Suprapubic skin (tissue), 4 donors: Measurements from ENCODE around the gene DOCK6. TPM values are rescaled to one million over a fixed set of nuclear protein-coding genes. Genes with fewer than 3 reads are reported as not detected.

ENCODE experiments used
- DNase-seq, 2 donors: peaks; one replicate each; pipeline ENCODE4 v3.0.0-alpha.2; 2019; ENCODE audit warnings: low spot score in 2 of 2
- H3K27ac ChIP-seq: fragments of 200-600 bp; sonication (generic); one replicate; pipeline ENCODE4 v1.5.1; 2019
- H3K27me3 ChIP-seq: fragments of 200-600 bp; sonication (generic); one replicate; pipeline ENCODE4 v1.5.1; 2019
- H3K36me3 ChIP-seq: fragments of 200-600 bp; sonication (generic); one replicate; pipeline ENCODE4 v1.5.1; 2019
- H3K4me1 ChIP-seq: fragments of 200-600 bp; sonication (generic); one replicate; pipeline ENCODE4 v1.5.1; 2019
- H3K4me3 ChIP-seq: fragments of 200-600 bp; sonication (generic); one replicate; pipeline ENCODE4 v1.5.1; 2019; ENCODE audit warnings: mild to moderate bottlenecking
- H3K9me3 ChIP-seq: fragments of 200-600 bp; sonication (generic); one replicate; pipeline ENCODE4 v1.5.1; 2019
- CTCF ChIP-seq, 2 donors: fragments of 200-600 bp in 1 of 2; fragments of 450-650 bp in 1 of 2; sonication (generic) in 1 of 2; IDR thresholded peaks; one replicate each; pipeline ENCODE4 v1.5.1; 2016 to 2019; ENCODE audit warnings: antibody characterized with exemption in 2 of 2, mild to moderate bottlenecking in 1 of 2, moderate library complexity in 1 of 2
- EP300 ChIP-seq: sonication (generic); formaldehyde crosslinking; IDR thresholded peaks from one replicate; pipeline ENCODE4 v1.6.1; 2017; ENCODE audit warnings: antibody characterized with exemption
- POLR2A ChIP-seq, 2 donors: fragments of 450-650 bp; IDR thresholded peaks; one replicate each; pipeline ENCODE4 v1.6.1; 2017; ENCODE audit warnings: antibody characterized with exemption in 2 of 2, mild to moderate bottlenecking in 2 of 2, moderate library complexity in 2 of 2
- POLR2AphosphoS5 ChIP-seq, 3 donors: sonication (generic); formaldehyde crosslinking; IDR thresholded peaks; one replicate each; pipeline ENCODE4 v1.6.1; 2017; ENCODE audit warnings: antibody characterized with exemption in 3 of 3
- WGBS: methylation state at CpG from one replicate; pipeline ENCODE4 v1.1.5; 2018; 5-methylcytosine and 5-hydroxymethylcytosine counted together
- total RNA-seq, 4 donors: library from RNA; depleted of rRNA; stranded (reverse); fragments of >200 nt; gene quantifications; one replicate each; pipeline ENCODE4 v1.1.0, GENCODE V29; 2016

The DOCK6 gene
- total RNA-seq, 4 donors from 2014 or later, result 69.7 to 188 (median 98.3) TPM

GRCh38 chr19:11196406-11197287 is 65.7 kb downstream of the DOCK6 start:
- Histone ChIP-seq H3K4me3 (peak overlapping the region; percentile 79), H3K27me3 (no peaks in the 10 kb centered on the region), H3K36me3 (peaks cover 33% of the 10 kb centered on the region), H3K4me1 (peaks cover 61% of the 10 kb centered on the region), H3K9me3 (no peaks in the 10 kb centered on the region), H3K27ac (peak overlapping the region; percentile 83)
- no peak for DNase-seq
- 25% methylated on average over 26 of the region's 47 CpGs for WGBS
- TF ChIP-seq POLR2AphosphoS5 (IDR thresholded peaks at IDR 0.05), result peak in 1 of 3 donors; percentile 8
- no peak for TF ChIP-seq EP300
- TF ChIP-seq CTCF (IDR thresholded peaks at IDR 0.05), result no peak
- TF ChIP-seq POLR2A (IDR thresholded peaks at IDR 0.05), result no peak

- Histone ChIP-seq H3K9me3 (no peaks in the 10 kb centered on the region), H3K4me1 (peaks cover 66% of the 10 kb centered on the region), H3K4me3 (peak overlapping the region; percentile 79), H3K27ac (peak overlapping the region; percentile 45), H3K36me3 (peaks cover 24% of the 10 kb centered on the region), H3K27me3 (no peaks in the 10 kb centered on the region)
- no peak for DNase-seq
- 68% methylated on average over 12 of the region's 12 CpGs for WGBS
- TF ChIP-seq EP300, result no peak
- no peak for TF ChIP-seq POLR2AphosphoS5 (IDR thresholded peaks at IDR 0.05)
- TF ChIP-seq CTCF (IDR thresholded peaks at IDR 0.05), result no peak
- TF ChIP-seq POLR2A (IDR thresholded peaks at IDR 0.05), result no peak
Observed at GRCh38 chr19:11195681-11196080, 66.6 kb downstream of the DOCK6 start.

GRCh38 chr19:11194656-11195558 is 67.4 kb downstream of the DOCK6 start:
- Histone ChIP-seq H3K4me3 (peak overlapping the region; percentile 79), H3K9me3 (no peaks in the 10 kb centered on the region), H3K36me3 (peaks cover 17% of the 10 kb centered on the region), H3K4me1 (peaks cover 74% of the 10 kb centered on the region), H3K27ac (peak overlapping the region; percentile 45), H3K27me3 (no peaks in the 10 kb centered on the region)
- 44% methylated on average over 17 of the region's 20 CpGs for WGBS
- no peak for TF ChIP-seq EP300
- TF ChIP-seq POLR2A (IDR thresholded peaks at IDR 0.05), result no peak
- no peak for TF ChIP-seq POLR2AphosphoS5 (IDR thresholded peaks at IDR 0.05)
- DNase-seq, result no peak

GRCh38 chr19:11194173-11194572 is 68.2 kb downstream of the DOCK6 start:
- H3K27me3 ChIP-seq, result no peaks in the 10 kb centered on the region
- WGBS, result 68% methylated on average over 8 of the region's 8 CpGs
- peaks cover 77% of the 10 kb centered on the region for H3K4me1 ChIP-seq

More at GRCh38 chr19:11194173-11194572, 68.2 kb downstream of the DOCK6 start:
- H3K9me3 ChIP-seq, result no peaks in the 10 kb centered on the region
- no peak for DNase-seq
- TF ChIP-seq CTCF (IDR thresholded peaks at IDR 0.05) (no peak), POLR2A (IDR thresholded peaks at IDR 0.05) (no peak), EP300 (no peak), POLR2AphosphoS5 (IDR thresholded peaks at IDR 0.05) (no peak)
- H3K27ac ChIP-seq, result peak overlapping the region; percentile 45
- peaks cover 17% of the 10 kb centered on the region for H3K36me3 ChIP-seq
- peak overlapping the region; percentile 79 for H3K4me3 ChIP-seq
